Measurements from ENCODE around the gene MYO1D. TPM values are rescaled to one million over a fixed set of nuclear protein-coding genes. Genes with fewer than 3 reads are reported as not detected.

Gene MYO1D
- total and polyA plus RNA-seq, 2 of the 13 experiments (the other 11 are each of a cell fraction or from before 2014, with no cell fraction given): 13.2 to 17.3 TPM

DNA sequence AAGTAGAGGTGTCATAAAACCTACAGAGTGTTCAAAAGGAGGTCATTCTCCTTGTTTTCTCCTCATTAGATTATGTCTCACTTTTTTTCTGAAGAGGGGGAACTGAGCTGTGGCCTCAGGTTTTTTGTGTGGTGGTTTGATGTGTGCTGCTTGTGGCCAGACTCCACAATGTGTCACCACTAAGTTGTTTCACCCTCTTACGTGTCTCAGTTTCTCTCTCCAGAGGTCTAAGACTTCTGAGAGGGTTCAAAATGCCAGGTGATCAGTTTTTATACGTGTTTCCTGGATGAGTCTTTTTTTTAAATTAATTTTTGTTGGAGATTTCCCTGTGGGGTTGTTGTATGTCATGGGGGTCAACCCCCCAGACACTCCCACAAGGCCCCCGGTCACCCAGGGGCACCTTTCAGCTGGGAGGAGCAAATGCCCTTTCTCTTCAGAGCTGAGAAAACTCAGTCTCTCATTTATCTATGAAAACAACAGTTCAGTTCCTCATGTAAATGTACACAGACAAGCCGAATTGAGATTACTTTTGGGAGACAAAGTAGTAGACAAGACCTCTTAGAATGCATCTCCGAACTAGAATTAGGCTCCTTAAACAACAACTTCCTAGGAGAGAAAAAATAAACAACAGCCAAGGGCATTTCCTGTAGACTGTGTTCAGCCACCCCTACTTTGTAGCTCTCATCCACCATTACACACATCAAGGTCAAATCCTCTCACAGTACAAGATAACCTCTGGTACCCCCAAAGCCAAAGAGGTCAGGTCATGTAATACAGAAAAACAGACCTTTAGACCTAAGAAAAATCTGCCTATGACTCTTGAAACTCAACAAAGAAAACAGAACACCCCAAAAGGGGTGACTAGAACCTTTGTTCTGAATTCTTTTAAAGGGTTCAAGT lies 27.1 kb upstream of the MYO1D start (continued):
- TF ChIP-seq HCFC1 (IDR thresholded peaks at IDR 0.05; ENCODE audit: low read depth, low read length) (no peak), FLYWCH1 (CRISPR knock-in tag; IDR thresholded peaks at IDR 0.05) (no peak), ZNF567 (CRISPR knock-in tag; IDR thresholded peaks at IDR 0.05; ENCODE audit: borderline replicate concordance) (no peak), ZNF20 (CRISPR knock-in tag; IDR thresholded peaks at IDR 0.05) (no peak), NR2F2 (IDR thresholded peaks at IDR 0.05; ENCODE audit: borderline replicate concordance, low read depth) (peak; percentile 75), HNF4A (CRISPR knock-in tag; IDR thresholded peaks at IDR 0.05) (peak; percentile 51), ZNF296 (CRISPR knock-in tag; conservative IDR thresholded peaks at IDR 0.05) (no peak), HDAC2 (CRISPR knock-in tag; IDR thresholded peaks at IDR 0.05) (0 out of 2 replicates have a peak, but pooled peaks have one; percentile 17), RBAK (CRISPR knock-in tag; IDR thresholded peaks at IDR 0.05) (no peak)
- TF ChIP-seq, protein P1, sequence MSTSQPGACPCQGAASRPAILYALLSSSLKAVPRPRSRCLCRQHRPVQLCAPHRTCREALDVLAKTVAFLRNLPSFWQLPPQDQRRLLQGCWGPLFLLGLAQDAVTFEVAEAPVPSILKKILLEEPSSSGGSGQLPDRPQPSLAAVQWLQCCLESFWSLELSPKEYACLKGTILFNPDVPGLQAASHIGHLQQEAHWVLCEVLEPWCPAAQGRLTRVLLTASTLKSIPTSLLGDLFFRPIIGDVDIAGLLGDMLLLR (CRISPR knock-in tag; IDR thresholded peaks at IDR 0.05): no peak
- TF ChIP-seq, protein P2, sequence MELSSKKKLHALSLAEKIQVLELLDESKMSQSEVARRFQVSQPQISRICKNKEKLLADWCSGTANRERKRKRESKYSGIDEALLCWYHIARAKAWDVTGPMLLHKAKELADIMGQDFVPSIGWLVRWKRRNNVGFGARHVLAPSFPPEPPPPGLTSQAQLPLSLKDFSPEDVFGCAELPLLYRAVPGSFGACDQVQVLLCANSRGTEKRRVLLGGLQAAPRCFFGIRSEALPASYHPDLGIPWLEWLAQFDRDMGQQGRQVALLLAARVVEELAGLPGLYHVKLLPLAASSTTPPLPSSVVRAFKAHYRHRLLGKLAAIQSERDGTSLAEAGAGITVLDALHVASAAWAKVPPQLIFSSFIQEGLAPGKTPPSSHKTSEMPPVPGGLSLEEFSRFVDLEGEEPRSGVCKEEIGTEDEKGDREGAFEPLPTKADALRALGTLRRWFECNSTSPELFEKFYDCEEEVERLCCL (CRISPR knock-in tag; IDR thresholded peaks at IDR 0.05; ENCODE audit: borderline replicate concordance): no peak
- TF ChIP-seq, protein P3, sequence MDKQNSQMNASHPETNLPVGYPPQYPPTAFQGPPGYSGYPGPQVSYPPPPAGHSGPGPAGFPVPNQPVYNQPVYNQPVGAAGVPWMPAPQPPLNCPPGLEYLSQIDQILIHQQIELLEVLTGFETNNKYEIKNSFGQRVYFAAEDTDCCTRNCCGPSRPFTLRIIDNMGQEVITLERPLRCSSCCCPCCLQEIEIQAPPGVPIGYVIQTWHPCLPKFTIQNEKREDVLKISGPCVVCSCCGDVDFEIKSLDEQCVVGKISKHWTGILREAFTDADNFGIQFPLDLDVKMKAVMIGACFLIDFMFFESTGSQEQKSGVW (CRISPR knock-in tag; IDR thresholded peaks at IDR 0.05; ENCODE audit: borderline replicate concordance): no peak
- TF ChIP-seq, protein P4, sequence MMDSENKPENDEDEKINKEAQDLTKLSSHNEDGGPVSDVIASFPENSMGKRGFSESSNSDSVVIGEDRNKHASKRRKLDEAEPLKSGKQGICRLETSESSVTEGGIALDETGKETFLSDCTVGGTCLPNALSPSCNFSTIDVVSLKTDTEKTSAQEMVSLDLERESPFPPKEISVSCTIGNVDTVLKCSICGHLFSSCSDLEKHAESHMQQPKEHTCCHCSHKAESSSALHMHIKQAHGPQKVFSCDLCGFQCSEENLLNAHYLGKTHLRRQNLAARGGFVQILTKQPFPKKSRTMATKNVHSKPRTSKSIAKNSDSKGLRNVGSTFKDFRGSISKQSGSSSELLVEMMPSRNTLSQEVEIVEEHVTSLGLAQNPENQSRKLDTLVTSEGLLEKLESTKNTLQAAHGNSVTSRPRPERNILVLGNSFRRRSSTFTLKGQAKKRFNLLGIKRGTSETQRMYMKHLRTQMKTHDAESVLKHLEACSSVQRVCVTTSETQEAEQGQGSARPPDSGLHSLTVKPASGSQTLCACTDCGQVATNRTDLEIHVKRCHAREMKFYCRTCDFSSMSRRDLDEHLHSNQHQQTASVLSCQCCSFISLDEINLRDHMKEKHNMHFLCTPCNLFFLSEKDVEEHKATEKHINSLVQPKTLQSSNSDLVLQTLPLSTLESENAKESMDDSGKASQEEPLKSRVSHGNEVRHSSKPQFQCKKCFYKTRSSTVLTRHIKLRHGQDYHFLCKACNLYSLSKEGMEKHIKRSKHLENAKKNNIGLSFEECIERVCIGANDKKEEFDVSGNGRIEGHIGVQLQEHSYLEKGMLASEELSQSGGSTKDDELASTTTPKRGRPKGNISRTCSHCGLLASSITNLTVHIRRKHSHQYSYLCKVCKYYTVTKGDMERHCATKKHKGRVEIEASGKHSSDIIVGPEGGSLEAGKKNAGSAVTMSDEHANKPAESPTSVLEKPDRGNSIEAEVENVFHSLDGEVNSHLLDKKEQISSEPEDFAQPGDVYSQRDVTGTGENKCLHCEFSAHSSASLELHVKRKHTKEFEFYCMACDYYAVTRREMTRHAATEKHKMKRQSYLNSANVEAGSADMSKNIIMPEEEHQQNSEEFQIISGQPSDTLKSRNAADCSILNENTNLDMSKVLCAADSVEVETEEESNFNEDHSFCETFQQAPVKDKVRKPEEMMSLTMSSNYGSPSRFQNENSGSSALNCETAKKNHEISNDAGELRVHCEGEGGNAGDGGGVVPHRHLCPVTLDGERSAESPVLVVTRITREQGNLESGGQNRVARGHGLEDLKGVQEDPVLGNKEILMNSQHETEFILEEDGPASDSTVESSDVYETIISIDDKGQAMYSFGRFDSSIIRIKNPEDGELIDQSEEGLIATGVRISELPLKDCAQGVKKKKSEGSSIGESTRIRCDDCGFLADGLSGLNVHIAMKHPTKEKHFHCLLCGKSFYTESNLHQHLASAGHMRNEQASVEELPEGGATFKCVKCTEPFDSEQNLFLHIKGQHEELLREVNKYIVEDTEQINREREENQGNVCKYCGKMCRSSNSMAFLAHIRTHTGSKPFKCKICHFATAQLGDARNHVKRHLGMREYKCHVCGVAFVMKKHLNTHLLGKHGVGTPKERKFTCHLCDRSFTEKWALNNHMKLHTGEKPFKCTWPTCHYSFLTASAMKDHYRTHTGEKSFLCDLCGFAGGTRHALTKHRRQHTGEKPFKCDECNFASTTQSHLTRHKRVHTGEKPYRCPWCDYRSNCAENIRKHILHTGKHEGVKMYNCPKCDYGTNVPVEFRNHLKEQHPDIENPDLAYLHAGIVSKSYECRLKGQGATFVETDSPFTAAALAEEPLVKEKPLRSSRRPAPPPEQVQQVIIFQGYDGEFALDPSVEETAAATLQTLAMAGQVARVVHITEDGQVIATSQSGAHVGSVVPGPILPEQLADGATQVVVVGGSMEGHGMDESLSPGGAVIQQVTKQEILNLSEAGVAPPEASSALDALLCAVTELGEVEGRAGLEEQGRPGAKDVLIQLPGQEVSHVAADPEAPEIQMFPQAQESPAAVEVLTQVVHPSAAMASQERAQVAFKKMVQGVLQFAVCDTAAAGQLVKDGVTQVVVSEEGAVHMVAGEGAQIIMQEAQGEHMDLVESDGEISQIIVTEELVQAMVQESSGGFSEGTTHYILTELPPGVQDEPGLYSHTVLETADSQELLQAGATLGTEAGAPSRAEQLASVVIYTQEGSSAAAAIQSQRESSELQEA (CRISPR knock-in tag; IDR thresholded peaks at IDR 0.05; ENCODE audit: not compliant biosample characterization): no peak
- TF ChIP-seq, protein P5, sequence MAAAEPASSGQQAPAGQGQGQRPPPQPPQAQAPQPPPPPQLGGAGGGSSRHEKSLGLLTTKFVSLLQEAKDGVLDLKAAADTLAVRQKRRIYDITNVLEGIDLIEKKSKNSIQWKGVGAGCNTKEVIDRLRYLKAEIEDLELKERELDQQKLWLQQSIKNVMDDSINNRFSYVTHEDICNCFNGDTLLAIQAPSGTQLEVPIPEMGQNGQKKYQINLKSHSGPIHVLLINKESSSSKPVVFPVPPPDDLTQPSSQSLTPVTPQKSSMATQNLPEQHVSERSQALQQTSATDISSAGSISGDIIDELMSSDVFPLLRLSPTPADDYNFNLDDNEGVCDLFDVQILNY (CRISPR knock-in tag; conservative IDR thresholded peaks at IDR 0.05): no peak

All from HepG2 (cell line).